Naive thymus-derived CD8-positive, alpha-beta T cell (primary cell): Measurements from ENCODE around the gene TRAF3. TPM values are rescaled to one million over a fixed set of nuclear protein-coding genes. Genes with fewer than 3 reads are reported as not detected.

Experiments
- ATAC-seq, 2 donors: fragments of 150-1000 bp; cut with Tn5 transposase in 1 of 2; sonication (Bioruptor Pico), chemical (Tn5 transposase) in 1 of 2; 1 replicate in 1 of 2; 2 replicates in 1 of 2; pipeline ENCODE4 v1.10.0; 2021; ENCODE audit warnings: mild to moderate bottlenecking in 2 of 2, moderate library complexity in 2 of 2
- POLR2A ChIA-PET: fragments of 350-600 bp; sonication (Branson Sonifier 250); formaldehyde crosslinking; loops from one replicate; lab custom pipeline; 2021; ENCODE audit warnings: antibody characterized with exemption; lab: Charles Lee
- DNase-seq, 10 donors: peaks; one replicate each; pipeline versions ENCODE4 v3.0.0 to v3.0.0-alpha.2; 2020 to 2022
- H3K27ac Mint-ChIP-seq, 10 donors: one replicate each; pipeline ENCODE4 v1.8.0; 2020 to 2022; ENCODE audit warnings: mild to moderate bottlenecking in 10 of 10, mixed read lengths in 10 of 10, moderate library complexity in 4 of 10, inconsistent platforms in 1 of 10
- H3K27me3 Mint-ChIP-seq, 5 donors: one replicate each; pipeline ENCODE4 v1.8.0; 2021 to 2022; ENCODE audit warnings: mixed read lengths in 5 of 5
- H3K36me3 Mint-ChIP-seq, 3 donors: one replicate each; pipeline ENCODE4 v1.8.0; 2020 to 2022; ENCODE audit warnings: mixed read lengths in 3 of 3, mild to moderate bottlenecking in 2 of 3, inconsistent platforms in 1 of 3
- H3K4me1 Mint-ChIP-seq, 4 donors: one replicate each; pipeline ENCODE4 v1.8.0; 2021 to 2022; ENCODE audit warnings: mixed read lengths in 4 of 4
- H3K4me3 Mint-ChIP-seq, 10 donors: one replicate each; pipeline ENCODE4 v1.8.0; 2020 to 2022; ENCODE audit warnings: mild to moderate bottlenecking in 10 of 10, mixed read lengths in 10 of 10, moderate library complexity in 6 of 10, inconsistent platforms in 1 of 10
- H3K9me3 Mint-ChIP-seq, 9 donors: one replicate each; pipeline ENCODE4 v1.8.0; 2020 to 2022; ENCODE audit warnings: mixed read lengths in 9 of 9, mild to moderate bottlenecking in 3 of 9, inconsistent platforms in 1 of 9, moderate library complexity in 1 of 9
- polyA plus RNA-seq, 3 donors: library from polyadenylated mRNA; unstranded; fragments of 300-500 nt; fragmentation: Illumina TruSeq; gene quantifications; one replicate each; pipeline ENCODE4 v1.2.3, GENCODE V29; 2021
- total RNA-seq, 8 experiments: library from RNA in 2 of 8; stranded (reverse) in 2 of 8; gene quantifications; one replicate each; pipeline ENCODE4 v1.2.3 and lab custom pipeline; 2021 to 2026

Gene TRAF3
- total and polyA plus RNA-seq, 5 experiments from 2014 or later: 13.3 to 45.2 (median 18.5) TPM

GRCh38 chr14:102772781-102773570 is 4.3 kb upstream of the TRAF3 start:
- Mint-ChIP-seq H3K36me3 (no peaks in the 10 kb centered on the region), H3K27me3 (peaks cover 0 to 1% (median 0%) of the 10 kb centered on the region in 5 donors), H3K4me3 (no peak overlapping the region), H3K4me1 (peaks cover 15 to 44% (median 23%) of the 10 kb centered on the region in 4 donors), H3K9me3 (no peaks in the 10 kb centered on the region), H3K27ac (peak overlapping the region in 9 of 10 donors; percentile 20 to 88 (median 70))
- no peak for DNase-seq
- POLR2A ChIA-PET: interaction anchor here (0.7 to 1.3 kb wide), 2 partner anchors 37 to 248 kb away, joined by 3 read pairs; no protein-coding TSS in a partner anchor
- no peak for ATAC-seq

- no peaks in the 10 kb centered on the region for H3K9me3 Mint-ChIP-seq
- peak overlapping the region; percentile 92 to 97 (median 94) for H3K27ac Mint-ChIP-seq
- H3K4me1 Mint-ChIP-seq: peaks cover 25 to 45% (median 37%) of the 10 kb centered on the region in 4 donors
- POLR2A ChIA-PET: interaction anchor here (0.5 to 1.3 kb wide), 8 partner anchors 8 to 562 kb away, joined by 3 read pairs; no protein-coding TSS in a partner anchor
- DNase-seq: peak; percentile 45 to 79 (median 73)
- peaks cover 0 to 1% (median 0%) of the 10 kb centered on the region in 5 donors for H3K27me3 Mint-ChIP-seq
- no peaks in the 10 kb centered on the region for H3K36me3 Mint-ChIP-seq
- peak; percentile 36 to 57 for ATAC-seq
- peak overlapping the region; percentile 4 to 77 (median 63) for H3K4me3 Mint-ChIP-seq
Observed at GRCh38 chr14:102774391-102775153, 2.7 kb upstream of the TRAF3 start.

- peaks cover 33 to 58% (median 51%) of the 10 kb centered on the region in 4 donors for H3K4me1 Mint-ChIP-seq
- ATAC-seq (no peak), DNase-seq (peak in 3 of 10 donors; percentile 5 to 17 (median 13))
- peak overlapping the region; percentile 73 to 91 (median 84) for H3K4me3 Mint-ChIP-seq
- no peaks in the 10 kb centered on the region for H3K9me3 Mint-ChIP-seq
- H3K27me3 Mint-ChIP-seq: peaks cover 0 to 1% (median 0%) of the 10 kb centered on the region in 5 donors
- POLR2A ChIA-PET: interaction anchor here (0.6 to 1.1 kb wide), 3 partner anchors 37 to 1915 kb away, joined by 3 read pairs; no protein-coding TSS in a partner anchor
- H3K36me3 Mint-ChIP-seq: peaks cover 0 to under 1% (median 0%) of the 10 kb centered on the region in 3 donors
- H3K27ac Mint-ChIP-seq: peak overlapping the region; percentile 86 to 99 (median 96)
Observed at GRCh38 chr14:102775855-102776760, 1.1 kb upstream of the TRAF3 start.

- H3K27ac Mint-ChIP-seq: peak overlapping the region in 9 of 10 donors; percentile 84 to 97 (median 93)
Observed at GRCh38 chr14:102777711-102778337, 575 bp downstream of the TRAF3 start.

GRCh38 chr14:102778338-102779083 is 1.3 kb downstream of the TRAF3 start:
- DNase-seq (peak in 6 of 10 donors; percentile 10 to 54 (median 40)), ATAC-seq (peak in 1 of 2 donors; percentile 4)
- peak overlapping the region; percentile 84 to 97 (median 94) for H3K27ac Mint-ChIP-seq
- H3K27me3 Mint-ChIP-seq: peaks cover 0 to 1% (median 0%) of the 10 kb centered on the region in 5 donors
- H3K4me3 Mint-ChIP-seq: peak overlapping the region; percentile 80 to 97 (median 90)
- peaks cover 33 to 71% (median 64%) of the 10 kb centered on the region in 4 donors for H3K4me1 Mint-ChIP-seq
- peaks cover 0 to 9% (median 0%) of the 10 kb centered on the region in 3 donors for H3K36me3 Mint-ChIP-seq
- no peaks in the 10 kb centered on the region for H3K9me3 Mint-ChIP-seq
- POLR2A ChIA-PET: interaction anchor here (0.5 to 1.1 kb wide), 4 partner anchors 31 to 171 kb away, joined by 3 to 5 read pairs (median 4); no protein-coding TSS in a partner anchor

More at GRCh38 chr14:102777711-102778337, 575 bp downstream of the TRAF3 start:
- DNase-seq (peak in 3 of 10 donors; percentile 7 to 18 (median 18)), ATAC-seq (peak; percentile 19 to 45)
- POLR2A ChIA-PET: interaction anchor here (0.5 to 1.1 kb wide), 5 partner anchors 30 to 172 kb away, joined by 3 to 5 read pairs (median 4); no protein-coding TSS in a partner anchor
- Mint-ChIP-seq H3K4me3 (peak overlapping the region; percentile 80 to 97 (median 90)), H3K36me3 (peaks cover 0 to 8% (median 0%) of the 10 kb centered on the region in 3 donors), H3K4me1 (peaks cover 35 to 68% (median 59%) of the 10 kb centered on the region in 4 donors), H3K9me3 (no peaks in the 10 kb centered on the region), H3K27me3 (peaks cover 0 to 1% (median 0%) of the 10 kb centered on the region in 5 donors)

- ATAC-seq (no peak), DNase-seq (no peak)
- H3K4me3 Mint-ChIP-seq: peak overlapping the region; percentile 80 to 97 (median 90)
- peaks cover 0 to 1% (median 0%) of the 10 kb centered on the region in 5 donors for H3K27me3 Mint-ChIP-seq
- H3K27ac Mint-ChIP-seq: peak overlapping the region; percentile 84 to 97 (median 94)
- POLR2A ChIA-PET: interaction anchor here (1.1 kb wide), 1 partner anchor 149 kb away, joined by 4 read pairs; no protein-coding TSS in a partner anchor
- no peaks in the 10 kb centered on the region for H3K9me3 Mint-ChIP-seq
- peaks cover 37 to 74% (median 69%) of the 10 kb centered on the region in 4 donors for H3K4me1 Mint-ChIP-seq
- H3K36me3 Mint-ChIP-seq: peaks cover 0 to 9% (median 0%) of the 10 kb centered on the region in 3 donors
Observed at GRCh38 chr14:102779084-102779462, 1.8 kb downstream of the TRAF3 start.

GRCh38 chr14:102779574-102780315 is 2.5 kb downstream of the TRAF3 start:
- Mint-ChIP-seq H3K4me1 (peaks cover 38 to 72% (median 69%) of the 10 kb centered on the region in 4 donors), H3K4me3 (peak overlapping the region; percentile 29 to 97 (median 90)), H3K27me3 (peaks cover 0 to 1% (median 0%) of the 10 kb centered on the region in 5 donors), H3K36me3 (peaks cover 0 to 11% (median 0%) of the 10 kb centered on the region in 3 donors), H3K9me3 (no peaks in the 10 kb centered on the region), H3K27ac (peak overlapping the region in 8 of 10 donors; percentile 1 to 95 (median 68))
- ATAC-seq (no peak), DNase-seq (no peak)
- POLR2A ChIA-PET: no interaction called here

GRCh38 chr14:102781063-102781462 is 3.8 kb downstream of the TRAF3 start:
- ATAC-seq (no peak), DNase-seq (no peak)
- Mint-ChIP-seq H3K9me3 (no peaks in the 10 kb centered on the region), H3K36me3 (peaks cover 0 to 11% (median 0%) of the 10 kb centered on the region in 3 donors), H3K27me3 (peaks cover 0 to 1% (median 0%) of the 10 kb centered on the region in 5 donors), H3K4me3 (peak overlapping the region in 7 of 10 donors; percentile 17 to 54 (median 35)), H3K27ac (peak overlapping the region in 2 of 10 donors; percentile 8 to 28), H3K4me1 (peaks cover 47 to 76% (median 73%) of the 10 kb centered on the region in 4 donors)
- POLR2A ChIA-PET: no interaction called here

- peaks cover 0 to 11% (median 0%) of the 10 kb centered on the region in 3 donors for H3K36me3 Mint-ChIP-seq
- peak overlapping the region in 2 of 10 donors; percentile 44 to 50 for H3K4me3 Mint-ChIP-seq
- H3K27me3 Mint-ChIP-seq: no peaks in the 10 kb centered on the region
- POLR2A ChIA-PET: no interaction called here
- peaks cover 46 to 86% (median 76%) of the 10 kb centered on the region in 4 donors for H3K4me1 Mint-ChIP-seq
- H3K27ac Mint-ChIP-seq: no peak overlapping the region
- ATAC-seq: no peak
- DNase-seq: no peak
- no peaks in the 10 kb centered on the region for H3K9me3 Mint-ChIP-seq
Observed at GRCh38 chr14:102782974-102783373, 5.7 kb downstream of the TRAF3 start.
